HL-60 (cell line): ENCODE results near the gene OSBP2.

ENCODE experiments used
- DNase-seq, 2 experiments: peaks; one replicate each; pipeline ENCODE4 v3.0.0-alpha.2; 2010 to 2020; ENCODE audit warnings: low read depth in 1 of 2, low spot score in 1 of 2
- H3K27ac ChIP-seq: fragments of 250-450 bp; sonication (Bioruptor Pico); replicated peaks from 2 replicates; pipeline ENCODE4 v1.5.1; 2020; ENCODE audit warnings: mild to moderate bottlenecking, moderate library complexity
- H3K27me3 ChIP-seq: fragments of 250-450 bp; sonication (Bioruptor Pico); 2 replicates; pipeline ENCODE4 v1.5.1; 2021; ENCODE audit warnings: mild to moderate bottlenecking, moderate library complexity; ENCODE audit not compliant: insufficient read depth, poor library complexity, severe bottlenecking
- H3K4me3 ChIP-seq: replicated peaks from 2 replicates; pipeline ENCODE4 v1.5.1; 2011; ENCODE audit warnings: mild to moderate bottlenecking, control low read depth, low read length; ENCODE audit not compliant: insufficient read depth
- GABPA ChIP-seq: IDR thresholded peaks from 2 replicates; pipeline ENCODE4 v1.6.1; 2012; ENCODE audit warnings: low read depth
- POLR2AphosphoS5 ChIP-seq: IDR thresholded peaks from 2 replicates; pipeline ENCODE4 v1.6.1; 2012; ENCODE audit warnings: low read depth
- REST ChIP-seq: IDR thresholded peaks from 2 replicates; pipeline ENCODE4 v1.6.1; 2012; ENCODE audit warnings: low read depth; ENCODE audit not compliant: insufficient replicate concordance
- SPI1 ChIP-seq: IDR thresholded peaks from 2 replicates; pipeline ENCODE4 v1.6.1; 2012; ENCODE audit warnings: low read depth, mild to moderate bottlenecking, borderline replicate concordance
- TF ChIP-seq, protein P1 (sequence below): IDR thresholded peaks from one replicate; pipeline ENCODE4 v1.5.1; 2011; ENCODE audit warnings: low read length, control low read depth, inconsistent platforms; ENCODE audit not compliant: insufficient read depth

OSBP2 gene

GRCh38 chr22:30781271-30781875 is 86.7 kb downstream of the OSBP2 start:
- H3K27ac ChIP-seq: no peak overlapping the region
- TF ChIP-seq SPI1: no peak
- TF ChIP-seq POLR2AphosphoS5: no peak
- TF ChIP-seq, protein P1, sequence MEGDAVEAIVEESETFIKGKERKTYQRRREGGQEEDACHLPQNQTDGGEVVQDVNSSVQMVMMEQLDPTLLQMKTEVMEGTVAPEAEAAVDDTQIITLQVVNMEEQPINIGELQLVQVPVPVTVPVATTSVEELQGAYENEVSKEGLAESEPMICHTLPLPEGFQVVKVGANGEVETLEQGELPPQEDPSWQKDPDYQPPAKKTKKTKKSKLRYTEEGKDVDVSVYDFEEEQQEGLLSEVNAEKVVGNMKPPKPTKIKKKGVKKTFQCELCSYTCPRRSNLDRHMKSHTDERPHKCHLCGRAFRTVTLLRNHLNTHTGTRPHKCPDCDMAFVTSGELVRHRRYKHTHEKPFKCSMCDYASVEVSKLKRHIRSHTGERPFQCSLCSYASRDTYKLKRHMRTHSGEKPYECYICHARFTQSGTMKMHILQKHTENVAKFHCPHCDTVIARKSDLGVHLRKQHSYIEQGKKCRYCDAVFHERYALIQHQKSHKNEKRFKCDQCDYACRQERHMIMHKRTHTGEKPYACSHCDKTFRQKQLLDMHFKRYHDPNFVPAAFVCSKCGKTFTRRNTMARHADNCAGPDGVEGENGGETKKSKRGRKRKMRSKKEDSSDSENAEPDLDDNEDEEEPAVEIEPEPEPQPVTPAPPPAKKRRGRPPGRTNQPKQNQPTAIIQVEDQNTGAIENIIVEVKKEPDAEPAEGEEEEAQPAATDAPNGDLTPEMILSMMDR: no peak
- no peak for TF ChIP-seq GABPA
- no peak for TF ChIP-seq REST
- no peak overlapping the region for H3K4me3 ChIP-seq
- DNase-seq: no peak
- no peaks in the 10 kb centered on the region for H3K27me3 ChIP-seq

GRCh38 chr22:30782613-30783012 is 87.9 kb downstream of the OSBP2 start:
- Histone ChIP-seq H3K27me3 (no peaks in the 10 kb centered on the region), H3K4me3 (no peak overlapping the region), H3K27ac (no peak overlapping the region)
- no peak for DNase-seq
- TF ChIP-seq, protein P1: no peak
- no peak for TF ChIP-seq GABPA
- TF ChIP-seq SPI1: no peak
- TF ChIP-seq REST: no peak
- no peak for TF ChIP-seq POLR2AphosphoS5

- no peaks in the 10 kb centered on the region for H3K27me3 ChIP-seq
- TF ChIP-seq REST (no peak), SPI1 (no peak), GABPA (no peak), POLR2AphosphoS5 (no peak)
- TF ChIP-seq, protein P1: no peak
- no peak overlapping the region for H3K27ac ChIP-seq
- no peak for DNase-seq
- no peak overlapping the region for H3K4me3 ChIP-seq
Observed at GRCh38 chr22:30783021-30783420, 88.3 kb downstream of the OSBP2 start.
